BE2C (cell line): ENCODE results near the gene N4BP2.

Experiments used
- DNase-seq: peaks from one replicate; pipeline ENCODE4 v3.0.0-alpha.2; 2020
- H3K27me3 ChIP-seq: fragments of 250-450 bp; sonication (Bioruptor Pico); 2 replicates; pipeline ENCODE4 v1.5.1; 2020; ENCODE audit warnings: mild to moderate bottlenecking
- H3K36me3 ChIP-seq: fragments of 250-450 bp; sonication (Bioruptor Pico); 2 replicates; pipeline ENCODE4 v1.5.1; 2020; ENCODE audit warnings: mild to moderate bottlenecking
- H3K4me1 ChIP-seq: fragments of 250-450 bp; sonication (Bioruptor Pico); 2 replicates; pipeline ENCODE4 v1.5.1; 2020
- H3K4me3 ChIP-seq: 2 replicates; pipeline ENCODE4 v1.5.1; 2011; ENCODE audit warnings: low read depth, low read length
- H3K9me3 ChIP-seq: fragments of 250-450 bp; sonication (Bioruptor Pico); 2 replicates; pipeline ENCODE4 v1.5.1; 2020
- TF ChIP-seq, protein P1 (sequence below): IDR thresholded peaks from 2 replicates; pipeline ENCODE4 v1.5.1; 2012; ENCODE audit warnings: mild to moderate bottlenecking, low read depth, low read length

N4BP2 gene

GRCh38 chr4:40187386-40187906 is 130.8 kb downstream of the N4BP2 start:
- no peaks in the 10 kb centered on the region for H3K9me3 ChIP-seq
- no peaks in the 10 kb centered on the region for H3K27me3 ChIP-seq
- no peaks in the 10 kb centered on the region for H3K4me1 ChIP-seq
- DNase-seq = no peak
- no peaks in the 10 kb centered on the region for H3K36me3 ChIP-seq
- TF ChIP-seq, protein P1, sequence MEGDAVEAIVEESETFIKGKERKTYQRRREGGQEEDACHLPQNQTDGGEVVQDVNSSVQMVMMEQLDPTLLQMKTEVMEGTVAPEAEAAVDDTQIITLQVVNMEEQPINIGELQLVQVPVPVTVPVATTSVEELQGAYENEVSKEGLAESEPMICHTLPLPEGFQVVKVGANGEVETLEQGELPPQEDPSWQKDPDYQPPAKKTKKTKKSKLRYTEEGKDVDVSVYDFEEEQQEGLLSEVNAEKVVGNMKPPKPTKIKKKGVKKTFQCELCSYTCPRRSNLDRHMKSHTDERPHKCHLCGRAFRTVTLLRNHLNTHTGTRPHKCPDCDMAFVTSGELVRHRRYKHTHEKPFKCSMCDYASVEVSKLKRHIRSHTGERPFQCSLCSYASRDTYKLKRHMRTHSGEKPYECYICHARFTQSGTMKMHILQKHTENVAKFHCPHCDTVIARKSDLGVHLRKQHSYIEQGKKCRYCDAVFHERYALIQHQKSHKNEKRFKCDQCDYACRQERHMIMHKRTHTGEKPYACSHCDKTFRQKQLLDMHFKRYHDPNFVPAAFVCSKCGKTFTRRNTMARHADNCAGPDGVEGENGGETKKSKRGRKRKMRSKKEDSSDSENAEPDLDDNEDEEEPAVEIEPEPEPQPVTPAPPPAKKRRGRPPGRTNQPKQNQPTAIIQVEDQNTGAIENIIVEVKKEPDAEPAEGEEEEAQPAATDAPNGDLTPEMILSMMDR = no peak
- no peak overlapping the region for H3K4me3 ChIP-seq

GRCh38 chr4:40190019-40190418 is 133.4 kb downstream of the N4BP2 start:
- no peaks in the 10 kb centered on the region for H3K4me1 ChIP-seq
- no peaks in the 10 kb centered on the region for H3K9me3 ChIP-seq
- H3K36me3 ChIP-seq = no peaks in the 10 kb centered on the region
- TF ChIP-seq, protein P1 = no peak
- H3K27me3 ChIP-seq = no peaks in the 10 kb centered on the region
- no peak overlapping the region for H3K4me3 ChIP-seq
- no peak for DNase-seq

DNA sequence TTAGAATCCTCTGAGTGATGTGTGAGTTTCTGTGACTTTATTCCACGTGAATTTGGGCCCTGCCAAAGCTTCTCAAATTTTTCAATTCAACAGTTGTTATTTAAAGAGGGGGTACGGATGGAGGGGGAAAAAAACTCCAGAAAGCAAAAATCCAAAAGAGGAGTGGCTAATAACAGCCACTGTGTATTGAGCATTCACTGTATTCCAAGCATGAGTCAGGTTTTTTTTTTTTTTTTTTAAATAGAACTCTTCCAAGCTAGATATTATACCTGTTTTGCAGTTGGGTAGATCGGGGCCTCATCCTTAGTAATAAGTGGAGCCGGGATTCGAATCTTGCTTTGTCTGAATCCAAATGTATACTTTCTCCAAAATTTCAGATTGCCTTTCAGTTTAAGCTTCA is 133.8 kb downstream of the N4BP2 start:
- Histone ChIP-seq H3K4me3 (no peak overlapping the region), H3K36me3 (no peaks in the 10 kb centered on the region), H3K9me3 (no peaks in the 10 kb centered on the region), H3K4me1 (no peaks in the 10 kb centered on the region), H3K27me3 (no peaks in the 10 kb centered on the region)
- no peak for DNase-seq
- TF ChIP-seq, protein P1 = no peak

- H3K4me1 ChIP-seq = no peaks in the 10 kb centered on the region
These were observed 134.5 kb downstream of the N4BP2 start for GRCh38 chr4:40190880-40191815.

GRCh38 chr4:40192114-40193015 is 135.7 kb downstream of the N4BP2 start:
- TF ChIP-seq, protein P1 = no peak
- DNase-seq = no peak
- Histone ChIP-seq H3K4me3 (no peak overlapping the region), H3K36me3 (no peaks in the 10 kb centered on the region), H3K9me3 (no peaks in the 10 kb centered on the region), H3K4me1 (no peaks in the 10 kb centered on the region), H3K27me3 (no peaks in the 10 kb centered on the region)

More at GRCh38 chr4:40190880-40191815, 134.5 kb downstream of the N4BP2 start:
- TF ChIP-seq, protein P1 = no peak
- Histone ChIP-seq H3K4me3 (no peak overlapping the region), H3K9me3 (no peaks in the 10 kb centered on the region), H3K36me3 (no peaks in the 10 kb centered on the region), H3K27me3 (no peaks in the 10 kb centered on the region)
- no peak for DNase-seq
